T-helper 1 cell treated with Interleukin-12 subunit alpha and Interleukin-12 subunit beta and Interleukin-4 antibody, amounts not matched to agents 30 μg/mL and 1 μg/mL, for 36 hours (primary cell): ENCODE measurements around the gene KCNH1.

Experiments
- H3K27ac Mint-ChIP-seq: one replicate; pipeline ENCODE4 v1.8.0; 2021; ENCODE audit warnings: mild to moderate bottlenecking, mixed read lengths
- H3K27me3 Mint-ChIP-seq: one replicate; pipeline ENCODE4 v1.8.0; 2021; ENCODE audit warnings: low read depth, mixed read lengths
- H3K36me3 Mint-ChIP-seq: one replicate; pipeline ENCODE4 v1.8.0; 2021; ENCODE audit warnings: low read depth, mixed read lengths
- H3K4me1 Mint-ChIP-seq: one replicate; pipeline ENCODE4 v1.8.0; 2021; ENCODE audit warnings: low read depth, mixed read lengths
- H3K4me3 Mint-ChIP-seq: one replicate; pipeline ENCODE4 v1.8.0; 2021; ENCODE audit warnings: mild to moderate bottlenecking, moderate library complexity, mixed read lengths
- H3K9me3 Mint-ChIP-seq: one replicate; pipeline ENCODE4 v1.8.0; 2021; ENCODE audit warnings: mixed read lengths

The KCNH1 gene

DNA sequence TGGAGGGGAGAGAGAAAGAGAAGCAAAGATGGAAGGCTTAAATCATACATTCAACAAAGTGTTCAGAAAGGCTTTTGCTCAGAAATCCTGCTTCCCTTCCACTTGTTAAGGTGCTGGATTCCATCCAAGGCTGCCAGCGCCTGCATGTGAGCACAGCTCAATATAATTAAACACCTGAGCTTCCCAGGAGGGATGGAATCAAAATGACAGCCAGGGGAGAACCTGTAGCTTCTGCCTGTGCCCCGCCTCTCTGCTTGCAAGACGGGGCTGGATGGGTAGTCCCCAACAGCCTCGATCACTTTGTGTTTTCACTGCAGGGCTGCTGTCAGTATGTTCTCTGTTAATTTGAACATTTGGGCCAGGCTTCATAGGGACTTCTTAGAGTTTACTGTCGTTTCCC, 225.7 kb downstream of the KCNH1 start:
- no peaks in the 10 kb centered on the region for H3K36me3 Mint-ChIP-seq
- H3K9me3 Mint-ChIP-seq, result no peaks in the 10 kb centered on the region
- no peak overlapping the region for H3K27ac Mint-ChIP-seq
- H3K4me3 Mint-ChIP-seq, result no peak overlapping the region
- H3K27me3 Mint-ChIP-seq, result peaks cover 5% of the 10 kb centered on the region
- no peaks in the 10 kb centered on the region for H3K4me1 Mint-ChIP-seq

DNA sequence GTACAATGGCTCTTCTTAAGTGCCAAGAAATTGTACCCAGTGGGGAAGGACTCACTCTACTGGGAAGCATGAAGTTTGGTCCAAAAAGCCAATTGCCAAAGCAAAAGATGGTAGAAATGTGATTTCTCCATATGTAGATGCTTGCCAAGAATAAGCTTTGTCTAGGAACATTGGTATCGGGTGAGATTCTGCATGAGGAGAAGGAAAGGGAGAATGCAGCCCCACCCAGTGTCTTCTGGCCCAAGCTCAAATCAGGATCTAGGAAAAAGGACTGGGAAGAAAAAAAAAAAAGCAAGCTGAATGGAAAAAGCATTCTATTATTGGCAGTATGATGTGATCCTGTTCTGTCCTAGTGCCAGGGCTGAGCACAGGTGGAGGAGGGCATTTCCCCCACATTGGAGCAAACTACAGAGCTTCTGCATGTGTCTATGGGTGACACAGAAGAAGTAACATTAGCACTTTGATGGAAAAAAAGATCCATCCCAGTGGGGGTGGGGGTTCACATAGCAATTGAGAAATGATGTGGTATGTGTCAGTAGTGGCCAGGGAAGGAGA, 226.6 kb downstream of the KCNH1 start:
- H3K4me3 Mint-ChIP-seq, result no peak overlapping the region
- no peaks in the 10 kb centered on the region for H3K36me3 Mint-ChIP-seq
- no peaks in the 10 kb centered on the region for H3K4me1 Mint-ChIP-seq
- no peak overlapping the region for H3K27ac Mint-ChIP-seq
- H3K9me3 Mint-ChIP-seq, result no peaks in the 10 kb centered on the region
- peaks cover 1% of the 10 kb centered on the region for H3K27me3 Mint-ChIP-seq

DNA sequence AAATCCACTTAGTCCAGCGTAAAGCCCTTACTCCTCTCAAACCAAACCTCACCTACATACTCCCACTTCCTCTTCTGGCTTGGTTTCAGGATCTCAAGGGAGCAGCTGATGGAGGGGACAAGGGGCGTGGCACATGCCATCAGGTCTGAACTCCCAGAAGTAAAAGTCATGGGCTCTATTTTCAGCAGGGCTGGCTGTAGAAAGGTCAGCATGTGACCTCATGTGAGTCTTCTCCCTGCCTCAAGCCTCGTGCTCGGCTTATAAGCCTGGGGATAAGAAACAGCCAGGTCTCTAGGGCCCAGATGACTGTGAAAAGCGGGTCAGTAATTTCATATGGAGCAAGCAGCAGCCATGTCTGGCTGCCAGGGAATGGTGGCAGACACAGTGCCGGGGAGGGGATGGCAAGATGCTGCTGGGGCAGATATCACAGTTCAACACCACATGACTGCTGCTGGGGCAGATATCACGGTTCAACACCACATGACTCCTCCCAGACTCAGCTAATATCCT, 227.9 kb downstream of the KCNH1 start:
- Mint-ChIP-seq H3K27me3 (peaks cover 5% of the 10 kb centered on the region), H3K9me3 (no peaks in the 10 kb centered on the region), H3K36me3 (no peaks in the 10 kb centered on the region), H3K27ac (no peak overlapping the region), H3K4me3 (no peak overlapping the region), H3K4me1 (no peaks in the 10 kb centered on the region)

DNA sequence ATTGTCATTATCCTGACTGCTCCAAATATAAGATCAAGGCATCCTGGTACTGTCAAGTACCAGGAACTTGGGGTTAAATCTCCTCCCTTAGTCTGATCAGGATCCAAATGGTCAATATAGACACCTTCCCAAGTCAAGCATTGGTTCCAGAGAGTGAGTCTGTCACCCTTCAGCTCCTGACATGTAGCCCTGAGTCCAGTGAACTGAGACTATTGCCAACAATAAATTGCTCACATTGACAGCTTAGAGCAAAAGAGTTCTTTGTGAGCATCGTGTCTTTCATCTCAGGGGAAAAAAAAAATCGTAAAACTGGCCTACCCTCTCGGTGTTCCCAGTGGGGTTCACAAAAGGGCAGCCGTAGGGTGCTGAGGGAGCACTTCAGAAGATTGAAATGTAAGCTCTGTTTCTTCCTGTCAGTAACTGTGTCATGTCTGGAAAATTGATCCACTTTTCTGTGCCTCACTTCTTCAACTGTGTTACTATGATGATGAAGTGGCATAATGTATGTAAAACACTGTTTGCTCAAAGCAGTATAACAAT, 228.5 kb downstream of the KCNH1 start:
- H3K4me1 Mint-ChIP-seq, result no peaks in the 10 kb centered on the region
- no peak overlapping the region for H3K27ac Mint-ChIP-seq
- H3K36me3 Mint-ChIP-seq, result no peaks in the 10 kb centered on the region
- H3K27me3 Mint-ChIP-seq, result peaks cover 10% of the 10 kb centered on the region
- H3K4me3 Mint-ChIP-seq, result no peak overlapping the region
- no peaks in the 10 kb centered on the region for H3K9me3 Mint-ChIP-seq

DNA sequence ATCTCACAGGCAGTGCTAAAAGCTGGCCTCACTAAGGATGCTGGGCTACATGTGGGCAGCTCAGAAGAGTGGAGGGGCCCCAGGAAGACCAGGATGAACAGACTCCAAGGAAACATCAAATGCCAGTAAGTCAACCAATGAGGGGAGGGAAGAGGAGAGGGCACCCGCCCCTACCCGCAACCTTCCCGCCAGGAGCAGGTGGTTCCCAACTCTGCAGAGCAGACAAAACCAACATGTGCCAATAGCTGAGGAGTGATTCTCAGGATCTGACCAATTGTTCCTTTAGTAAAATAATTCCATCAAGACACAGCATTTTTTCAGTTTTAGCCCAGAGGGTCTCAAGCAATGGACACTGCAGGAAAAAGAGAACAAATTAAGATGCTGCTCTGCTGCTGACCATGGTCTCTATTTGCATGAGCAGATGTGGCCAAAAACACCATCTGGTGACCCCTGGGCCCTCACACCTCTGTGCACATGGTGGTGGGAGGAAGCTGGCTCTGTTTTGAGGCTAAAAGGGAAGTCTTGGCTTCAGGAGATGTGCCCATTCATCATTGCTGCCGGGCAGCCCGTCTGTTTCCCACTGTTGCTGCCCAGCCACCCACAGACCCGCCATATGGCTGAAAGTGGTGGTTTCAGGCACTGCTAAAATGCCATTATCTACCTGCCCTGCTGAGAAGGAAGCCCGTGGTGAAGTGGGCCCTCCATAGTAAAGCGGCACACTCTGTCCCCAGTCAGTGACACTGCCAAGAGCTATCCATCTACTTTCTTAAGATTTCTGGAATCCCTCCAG, 231.8 kb downstream of the KCNH1 start:
- Mint-ChIP-seq H3K36me3 (no peaks in the 10 kb centered on the region), H3K4me1 (no peaks in the 10 kb centered on the region), H3K4me3 (no peak overlapping the region), H3K27me3 (peaks cover 13% of the 10 kb centered on the region), H3K9me3 (no peaks in the 10 kb centered on the region), H3K27ac (no peak overlapping the region)

DNA sequence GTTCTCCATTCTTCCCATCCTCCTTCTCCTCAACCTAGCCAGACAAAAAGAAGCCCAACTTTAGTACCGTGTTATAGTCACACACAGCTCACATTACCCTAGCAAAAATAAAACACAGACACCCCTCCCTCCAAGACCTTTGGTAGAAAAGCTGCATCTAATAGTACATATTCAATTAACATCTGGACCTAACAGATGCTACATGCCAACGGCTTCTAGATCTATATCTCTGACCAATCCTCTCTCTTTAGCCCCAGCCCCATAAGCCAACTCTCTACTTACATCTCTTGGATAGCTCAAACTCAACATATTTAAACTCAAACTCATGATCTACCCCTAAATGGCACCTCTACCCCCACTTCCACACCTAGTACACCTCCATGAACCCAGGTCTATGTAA, 233.1 kb downstream of the KCNH1 start:
- Mint-ChIP-seq H3K4me1 (no peaks in the 10 kb centered on the region), H3K36me3 (no peaks in the 10 kb centered on the region), H3K27me3 (peaks cover 13% of the 10 kb centered on the region), H3K4me3 (no peak overlapping the region), H3K9me3 (no peaks in the 10 kb centered on the region), H3K27ac (no peak overlapping the region)

DNA sequence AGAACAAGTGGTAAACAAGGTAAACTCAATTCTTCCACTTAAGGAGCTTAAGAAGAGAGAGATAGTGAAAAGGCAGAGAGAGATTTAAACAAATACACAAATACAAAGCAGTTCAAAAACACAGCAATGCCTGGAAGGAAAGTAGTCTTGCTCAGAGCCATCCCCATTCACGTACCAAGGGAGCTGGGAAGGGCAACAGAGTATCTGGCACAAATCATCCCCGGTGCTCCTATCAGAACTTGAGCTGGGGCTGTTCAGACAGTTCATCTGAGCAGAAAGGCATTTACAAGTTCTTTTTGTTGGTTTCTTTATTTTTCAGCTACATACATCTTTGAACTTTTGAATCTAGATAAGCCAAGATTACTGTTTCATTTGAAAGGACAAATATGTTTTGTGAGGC, 233.9 kb downstream of the KCNH1 start:
- no peak overlapping the region for H3K4me3 Mint-ChIP-seq
- no peaks in the 10 kb centered on the region for H3K36me3 Mint-ChIP-seq
- no peaks in the 10 kb centered on the region for H3K4me1 Mint-ChIP-seq
- H3K27ac Mint-ChIP-seq, result no peak overlapping the region
- H3K27me3 Mint-ChIP-seq, result peaks cover 13% of the 10 kb centered on the region
- no peaks in the 10 kb centered on the region for H3K9me3 Mint-ChIP-seq

DNA sequence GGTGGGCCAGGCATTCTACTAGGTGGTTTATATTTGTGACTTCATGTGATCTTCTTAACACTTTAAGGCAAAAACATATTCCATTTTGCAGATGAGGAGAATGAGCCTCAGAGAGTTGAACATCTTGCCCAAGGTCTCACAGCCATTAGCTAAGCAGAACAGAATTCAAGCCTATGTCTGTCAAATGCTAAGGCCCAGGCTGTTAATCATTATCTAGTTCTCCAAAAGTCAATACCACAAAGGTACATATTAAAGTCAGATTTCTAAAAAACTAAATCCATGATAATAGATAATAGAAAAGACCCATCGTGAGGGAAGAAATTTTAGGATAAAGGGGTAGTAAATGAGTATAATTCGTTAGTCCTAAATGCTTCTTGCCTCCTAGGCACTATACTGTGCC, 234.3 kb downstream of the KCNH1 start:
- H3K27me3 Mint-ChIP-seq, result peaks cover 13% of the 10 kb centered on the region
- H3K36me3 Mint-ChIP-seq, result no peaks in the 10 kb centered on the region
- no peak overlapping the region for H3K27ac Mint-ChIP-seq
- H3K9me3 Mint-ChIP-seq, result no peaks in the 10 kb centered on the region
- H3K4me1 Mint-ChIP-seq, result no peaks in the 10 kb centered on the region
- no peak overlapping the region for H3K4me3 Mint-ChIP-seq

DNA sequence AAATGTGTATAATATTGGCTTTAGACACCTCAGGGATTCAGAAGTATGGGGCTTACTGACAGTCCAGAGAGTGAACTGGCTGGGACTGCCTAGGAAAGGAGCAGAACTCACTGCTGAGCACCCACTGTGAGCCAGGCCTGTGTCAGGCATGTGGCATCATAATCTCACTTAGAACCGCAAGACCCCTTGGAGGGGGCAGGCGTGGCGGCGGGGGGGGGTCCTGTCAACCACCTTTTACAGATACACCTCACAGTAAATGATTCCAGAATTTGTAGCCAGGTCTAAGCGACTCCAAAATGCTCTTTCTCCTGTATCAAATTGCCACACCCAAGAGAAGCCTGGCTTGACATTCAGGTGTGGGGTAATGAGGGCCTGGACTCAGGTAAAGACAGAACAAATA, 235.5 kb downstream of the KCNH1 start:
- Mint-ChIP-seq H3K4me1 (no peaks in the 10 kb centered on the region), H3K36me3 (no peaks in the 10 kb centered on the region), H3K27ac (no peak overlapping the region), H3K9me3 (peaks cover 4% of the 10 kb centered on the region), H3K27me3 (peaks cover 13% of the 10 kb centered on the region), H3K4me3 (no peak overlapping the region)

DNA sequence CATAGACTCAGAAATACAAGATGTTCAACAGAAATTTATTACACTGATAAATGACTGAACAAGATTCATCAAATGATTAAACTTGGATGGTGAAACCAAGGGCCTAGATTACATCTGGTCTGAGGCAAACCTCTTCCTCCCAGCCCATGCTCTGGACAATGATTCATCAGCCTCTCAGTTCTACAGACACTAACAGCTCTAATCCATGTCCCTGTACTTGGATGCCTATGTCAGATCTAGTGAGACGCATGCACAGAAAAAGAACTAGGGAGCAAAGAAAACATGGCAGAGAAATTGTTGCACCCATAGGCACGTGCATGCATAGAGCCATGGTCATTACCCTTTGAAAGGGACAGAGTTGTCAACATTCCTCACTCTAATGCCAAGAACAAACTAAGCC, 250.1 kb downstream of the KCNH1 start:
- Mint-ChIP-seq H3K27me3 (no peaks in the 10 kb centered on the region), H3K4me1 (no peaks in the 10 kb centered on the region), H3K4me3 (no peak overlapping the region), H3K27ac (no peak overlapping the region), H3K9me3 (no peaks in the 10 kb centered on the region), H3K36me3 (no peaks in the 10 kb centered on the region)

DNA sequence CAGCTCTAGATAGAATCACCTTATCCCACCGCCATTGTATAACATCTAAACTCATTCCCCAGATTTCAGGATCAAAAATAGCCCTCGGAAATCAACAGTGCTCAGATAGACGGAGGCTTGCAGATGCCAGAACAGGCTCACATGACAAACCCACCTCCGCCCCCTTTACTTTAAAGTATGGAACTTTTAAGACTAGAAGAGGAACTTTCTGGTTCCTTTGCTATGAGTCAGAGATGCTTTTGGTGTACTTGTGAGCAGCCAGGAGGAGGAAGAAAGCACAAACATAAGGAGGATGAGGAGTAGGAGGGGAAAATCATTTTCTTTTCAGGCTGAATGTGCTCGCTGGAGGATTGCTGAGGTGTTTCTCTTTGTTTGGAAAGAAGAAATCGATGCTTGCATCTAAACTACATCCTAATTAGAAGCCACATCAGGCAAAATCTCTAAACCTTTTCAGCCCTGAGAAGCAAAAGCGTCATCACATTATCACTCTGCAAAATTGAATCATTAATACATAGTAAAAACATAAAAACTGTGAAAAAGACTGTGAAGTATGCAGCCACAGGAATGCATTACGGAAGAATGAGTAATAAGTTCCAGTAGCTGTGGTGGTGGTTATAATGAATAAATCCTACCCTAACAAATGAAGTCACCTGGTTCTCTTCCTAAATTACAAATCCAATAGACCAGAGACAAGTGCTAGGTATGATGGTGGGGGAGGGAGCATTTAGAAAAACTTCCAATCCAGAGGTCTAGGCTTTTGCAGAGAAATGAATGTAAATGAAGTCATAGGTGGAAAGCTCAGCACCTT, 251.3 kb downstream of the KCNH1 start:
- no peaks in the 10 kb centered on the region for H3K27me3 Mint-ChIP-seq
- no peak overlapping the region for H3K27ac Mint-ChIP-seq
- no peaks in the 10 kb centered on the region for H3K9me3 Mint-ChIP-seq
- no peaks in the 10 kb centered on the region for H3K4me1 Mint-ChIP-seq
- H3K36me3 Mint-ChIP-seq, result no peaks in the 10 kb centered on the region
- H3K4me3 Mint-ChIP-seq, result no peak overlapping the region

DNA sequence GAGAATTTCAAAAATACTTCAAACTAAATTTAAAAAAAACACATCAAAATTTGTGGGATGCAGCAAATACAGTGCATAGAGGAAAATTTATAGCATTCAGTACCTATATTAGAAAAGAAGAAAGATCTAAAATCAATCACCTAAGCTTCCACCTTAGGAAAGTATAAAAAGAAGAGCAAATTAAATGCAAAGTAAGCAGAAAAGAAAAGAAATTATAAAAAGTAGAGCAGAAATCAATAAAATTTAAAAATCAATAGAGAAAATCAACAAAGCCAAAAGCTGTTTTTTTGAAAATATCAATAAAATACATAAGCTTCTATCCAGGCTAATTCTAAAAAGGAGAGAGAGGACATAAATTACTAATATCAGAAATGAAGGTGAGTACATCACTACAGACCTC, 255.4 kb downstream of the KCNH1 start:
- Mint-ChIP-seq H3K36me3 (no peaks in the 10 kb centered on the region), H3K4me1 (no peaks in the 10 kb centered on the region)

DNA sequence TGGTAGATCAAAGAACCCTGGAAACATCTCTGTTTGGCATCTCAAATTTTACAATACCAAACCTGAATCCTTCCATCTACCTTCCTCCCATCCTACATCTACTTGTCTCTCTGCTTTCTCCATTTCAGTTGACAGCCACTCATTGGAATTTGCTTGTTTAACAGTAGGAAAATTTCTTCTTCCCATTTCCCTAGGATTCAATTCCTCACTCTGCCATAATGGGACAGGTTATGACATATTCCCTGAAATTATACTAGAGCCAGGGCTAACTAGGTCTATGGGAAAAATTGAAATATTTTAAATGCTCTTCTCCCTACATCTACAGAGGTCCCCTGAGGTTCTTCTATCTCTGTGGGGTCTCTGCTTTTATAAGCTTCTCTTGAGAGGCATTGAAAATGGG, 257.7 kb downstream of the KCNH1 start:
- H3K36me3 Mint-ChIP-seq, result no peaks in the 10 kb centered on the region
- H3K4me3 Mint-ChIP-seq, result no peak overlapping the region
- no peaks in the 10 kb centered on the region for H3K4me1 Mint-ChIP-seq
- H3K9me3 Mint-ChIP-seq, result no peaks in the 10 kb centered on the region
- H3K27ac Mint-ChIP-seq, result no peak overlapping the region
- no peaks in the 10 kb centered on the region for H3K27me3 Mint-ChIP-seq

More for the DNA sequence above, 255.4 kb downstream of the KCNH1 start:
- no peaks in the 10 kb centered on the region for H3K27me3 Mint-ChIP-seq
- no peak overlapping the region for H3K27ac Mint-ChIP-seq
- H3K4me3 Mint-ChIP-seq, result no peak overlapping the region
- H3K9me3 Mint-ChIP-seq, result no peaks in the 10 kb centered on the region

DNA sequence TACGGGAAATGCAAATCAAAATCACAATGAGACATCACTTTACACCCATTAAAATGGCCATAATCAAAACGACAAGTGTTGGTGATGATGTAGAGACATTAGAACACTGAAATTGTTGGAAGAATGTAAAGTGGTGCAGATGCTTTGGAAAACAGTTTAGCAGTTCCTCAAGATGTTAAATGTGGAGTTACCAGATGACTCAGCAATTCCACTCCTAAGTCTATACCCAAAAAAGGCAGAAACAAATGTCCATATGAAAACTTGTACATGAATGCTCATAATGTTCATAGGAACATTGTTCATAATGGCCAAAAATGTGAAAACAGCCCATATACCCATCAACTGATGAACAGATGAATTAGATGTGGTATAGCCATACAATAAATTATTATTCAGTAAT, 267.4 kb downstream of the KCNH1 start:
- H3K4me1 Mint-ChIP-seq, result no peaks in the 10 kb centered on the region
- H3K9me3 Mint-ChIP-seq, result peaks cover 3% of the 10 kb centered on the region
- no peak overlapping the region for H3K27ac Mint-ChIP-seq
- no peaks in the 10 kb centered on the region for H3K27me3 Mint-ChIP-seq
- no peaks in the 10 kb centered on the region for H3K36me3 Mint-ChIP-seq
- no peak overlapping the region for H3K4me3 Mint-ChIP-seq
